Epithelial cell of esophagus (primary cell): ENCODE measurements around the gene ULBP1.
"Not testable (repeated sequence)": the region's sequence is repeated elsewhere in the genome, so short reads cannot be mapped to it uniquely, and the experiment has no call there.

Source experiments
- DNase-seq: peaks from one replicate; pipeline ENCODE4 v3.0.0; 2010; ENCODE audit warnings: low read depth
- H3K4me3 ChIP-seq: 2 replicates; pipeline ENCODE4 v1.5.1; 2011; ENCODE audit warnings: mild to moderate bottlenecking, low read length, control low read depth
- TF ChIP-seq, protein P1 (sequence below): IDR thresholded peaks from 2 replicates; pipeline ENCODE4 v1.5.1; 2011; ENCODE audit warnings: low read depth, mild to moderate bottlenecking, low read length, control low read depth, inconsistent platforms; ENCODE audit not compliant: insufficient read depth; ENCODE audit errors: missing control alignments

The ULBP1 gene

DNA sequence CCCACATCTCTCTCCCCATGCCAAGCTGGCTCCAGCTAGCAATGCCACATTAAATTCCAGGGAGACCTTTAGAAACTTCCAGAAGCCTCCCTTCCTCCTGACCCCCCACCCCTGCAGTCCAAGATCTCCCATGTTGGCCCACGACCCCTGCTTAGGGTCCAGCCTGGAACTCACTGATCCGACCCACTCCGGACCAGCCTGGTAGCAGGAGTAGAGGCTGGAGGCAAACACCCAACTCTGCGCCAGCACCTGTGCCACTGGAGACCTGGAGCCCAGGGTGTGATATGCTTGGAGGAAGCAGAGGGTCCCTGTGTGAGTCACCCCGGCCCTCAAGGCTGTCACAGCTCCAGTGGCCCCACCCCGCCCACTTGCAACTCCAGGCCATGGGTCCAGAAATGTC is 3.3 kb upstream of the ULBP1 start:
- DNase-seq = no peak
- TF ChIP-seq, protein P1, sequence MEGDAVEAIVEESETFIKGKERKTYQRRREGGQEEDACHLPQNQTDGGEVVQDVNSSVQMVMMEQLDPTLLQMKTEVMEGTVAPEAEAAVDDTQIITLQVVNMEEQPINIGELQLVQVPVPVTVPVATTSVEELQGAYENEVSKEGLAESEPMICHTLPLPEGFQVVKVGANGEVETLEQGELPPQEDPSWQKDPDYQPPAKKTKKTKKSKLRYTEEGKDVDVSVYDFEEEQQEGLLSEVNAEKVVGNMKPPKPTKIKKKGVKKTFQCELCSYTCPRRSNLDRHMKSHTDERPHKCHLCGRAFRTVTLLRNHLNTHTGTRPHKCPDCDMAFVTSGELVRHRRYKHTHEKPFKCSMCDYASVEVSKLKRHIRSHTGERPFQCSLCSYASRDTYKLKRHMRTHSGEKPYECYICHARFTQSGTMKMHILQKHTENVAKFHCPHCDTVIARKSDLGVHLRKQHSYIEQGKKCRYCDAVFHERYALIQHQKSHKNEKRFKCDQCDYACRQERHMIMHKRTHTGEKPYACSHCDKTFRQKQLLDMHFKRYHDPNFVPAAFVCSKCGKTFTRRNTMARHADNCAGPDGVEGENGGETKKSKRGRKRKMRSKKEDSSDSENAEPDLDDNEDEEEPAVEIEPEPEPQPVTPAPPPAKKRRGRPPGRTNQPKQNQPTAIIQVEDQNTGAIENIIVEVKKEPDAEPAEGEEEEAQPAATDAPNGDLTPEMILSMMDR = no peak
- H3K4me3 ChIP-seq = no peak overlapping the region

DNA sequence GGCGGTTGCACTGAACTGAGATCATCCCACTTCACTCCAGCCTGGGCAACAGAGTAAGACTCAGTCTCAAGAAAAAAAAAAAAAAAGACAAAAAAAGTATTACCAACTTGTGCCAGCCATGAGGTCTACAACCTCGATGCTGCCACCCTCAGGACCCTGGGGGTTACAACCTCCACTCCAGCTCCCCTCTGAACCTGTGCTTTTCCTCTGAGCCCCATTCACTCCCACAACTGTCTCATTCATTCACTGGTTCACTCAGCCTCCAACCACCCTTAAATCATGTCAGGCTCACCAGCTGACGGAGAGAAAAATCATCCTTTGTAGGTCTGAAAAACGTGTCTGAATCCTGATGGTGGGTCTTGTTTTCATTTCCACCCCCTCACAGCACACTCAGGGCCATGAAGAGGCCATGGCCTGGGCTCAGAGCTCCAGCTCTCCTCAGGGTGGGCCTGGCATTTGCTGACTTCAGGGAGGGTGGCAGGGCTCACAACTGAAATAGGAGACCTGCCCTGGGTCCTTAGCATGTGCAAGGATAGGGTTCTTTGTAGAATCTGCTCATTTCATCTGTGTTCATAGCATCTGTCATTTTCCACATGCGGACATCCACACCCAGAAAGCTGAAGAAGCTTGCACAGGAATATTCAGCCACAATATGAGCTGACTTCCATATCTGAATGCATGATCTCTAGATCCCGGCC is 1.9 kb upstream of the ULBP1 start:
- TF ChIP-seq, protein P1 = no peak
- no peak overlapping the region for H3K4me3 ChIP-seq
- DNase-seq = peak; percentile 30

DNA sequence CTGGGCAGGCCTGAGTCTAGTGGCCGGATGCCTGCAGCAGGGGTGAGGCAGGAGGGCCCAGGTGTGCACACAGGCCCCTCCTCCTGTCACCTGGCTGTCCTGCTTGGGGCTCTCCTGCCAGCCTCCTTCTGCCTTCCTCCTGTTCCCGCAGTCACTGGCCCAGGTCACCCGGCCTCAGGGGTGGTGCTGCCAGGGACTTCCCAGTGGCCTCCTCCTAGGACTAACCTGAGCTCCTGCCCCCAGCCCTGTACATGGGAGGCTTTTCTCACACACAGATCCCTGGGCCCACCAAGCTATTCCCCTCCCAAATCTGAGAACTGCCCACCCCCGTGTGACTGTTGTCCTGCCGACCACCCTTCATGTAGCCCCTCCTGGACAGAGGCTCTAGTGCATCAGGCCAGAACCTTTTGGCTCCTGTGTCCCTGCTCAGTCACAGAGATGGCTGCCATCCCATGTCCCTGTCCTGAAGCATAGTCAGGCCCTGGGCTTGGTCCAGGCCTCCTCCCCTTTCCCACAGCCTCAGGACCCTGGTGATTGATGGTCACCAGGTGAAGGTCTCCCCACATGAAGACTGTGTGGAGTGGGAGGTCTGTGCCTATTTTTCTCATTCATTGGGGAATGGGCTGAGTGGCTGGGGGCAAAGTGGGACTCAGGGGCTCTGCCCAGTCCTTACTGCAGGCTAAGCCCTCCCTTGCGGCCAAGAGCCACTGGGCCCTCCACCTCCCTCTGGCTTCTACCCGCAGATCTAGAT is 1.1 kb upstream of the ULBP1 start:
- TF ChIP-seq, protein P1 = no peak
- DNase-seq = no peak
- H3K4me3 ChIP-seq = no peak overlapping the region

DNA sequence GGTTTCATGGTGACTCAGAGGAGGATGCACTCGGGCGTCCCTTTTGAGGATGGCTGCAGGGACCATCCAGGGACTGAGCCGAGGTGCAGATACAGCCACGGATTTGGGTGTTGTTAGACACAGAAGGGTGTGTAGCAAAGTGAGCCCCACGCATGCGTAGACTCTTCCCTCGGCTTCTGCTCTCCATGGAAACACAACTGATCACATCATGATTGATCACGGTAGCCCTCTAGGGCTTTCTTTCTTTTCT is 606 bp upstream of the ULBP1 start:
- TF ChIP-seq, protein P1 = no peak
- peak; percentile 37 for DNase-seq
- peak overlapping the region; percentile 53 for H3K4me3 ChIP-seq

DNA sequence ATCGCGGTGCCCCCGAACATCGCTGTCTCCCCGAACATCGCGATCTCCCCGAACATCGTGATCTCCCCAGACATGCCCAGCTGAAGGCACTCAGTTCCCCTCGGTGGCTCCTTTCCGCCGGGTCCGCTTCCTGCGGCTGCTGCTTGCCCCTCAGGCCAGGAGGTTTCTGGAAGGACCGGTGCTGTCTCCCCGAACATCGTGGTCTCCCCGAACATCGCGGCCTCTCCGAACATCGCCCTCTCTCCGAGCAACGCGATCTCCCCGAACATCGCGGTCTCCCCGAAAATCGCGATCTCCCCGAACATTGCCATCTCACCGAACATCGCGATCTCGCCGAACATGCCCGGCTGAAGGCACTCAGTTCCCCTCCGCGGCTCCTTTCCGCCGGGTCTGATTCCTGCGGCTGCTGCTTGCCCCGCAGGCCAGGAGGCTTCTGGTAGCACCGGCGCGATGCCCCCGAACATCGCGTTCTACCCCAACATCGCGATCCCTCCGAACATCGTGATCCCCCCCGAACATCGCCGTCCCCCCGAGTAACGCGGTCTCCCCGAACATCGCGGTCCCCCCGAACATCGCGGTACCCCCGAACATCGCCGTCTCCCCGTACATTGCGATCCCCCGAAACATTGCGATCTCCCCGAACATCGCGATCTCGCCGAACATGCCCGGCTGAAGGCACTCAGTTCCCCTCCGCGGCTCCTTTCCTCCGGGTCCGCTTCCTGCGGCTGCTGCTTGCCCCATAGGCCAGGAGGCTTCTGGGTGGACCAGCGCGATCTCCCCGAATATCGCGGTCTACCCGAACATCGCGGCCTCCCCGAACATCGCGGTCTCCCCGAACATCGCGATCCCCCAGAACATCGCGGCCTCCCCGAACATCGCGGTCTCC is 808 bp downstream of the ULBP1 start:
- peak overlapping the region; percentile 53 for H3K4me3 ChIP-seq
- TF ChIP-seq, protein P1 = no peak
- peak; percentile 25 for DNase-seq

DNA sequence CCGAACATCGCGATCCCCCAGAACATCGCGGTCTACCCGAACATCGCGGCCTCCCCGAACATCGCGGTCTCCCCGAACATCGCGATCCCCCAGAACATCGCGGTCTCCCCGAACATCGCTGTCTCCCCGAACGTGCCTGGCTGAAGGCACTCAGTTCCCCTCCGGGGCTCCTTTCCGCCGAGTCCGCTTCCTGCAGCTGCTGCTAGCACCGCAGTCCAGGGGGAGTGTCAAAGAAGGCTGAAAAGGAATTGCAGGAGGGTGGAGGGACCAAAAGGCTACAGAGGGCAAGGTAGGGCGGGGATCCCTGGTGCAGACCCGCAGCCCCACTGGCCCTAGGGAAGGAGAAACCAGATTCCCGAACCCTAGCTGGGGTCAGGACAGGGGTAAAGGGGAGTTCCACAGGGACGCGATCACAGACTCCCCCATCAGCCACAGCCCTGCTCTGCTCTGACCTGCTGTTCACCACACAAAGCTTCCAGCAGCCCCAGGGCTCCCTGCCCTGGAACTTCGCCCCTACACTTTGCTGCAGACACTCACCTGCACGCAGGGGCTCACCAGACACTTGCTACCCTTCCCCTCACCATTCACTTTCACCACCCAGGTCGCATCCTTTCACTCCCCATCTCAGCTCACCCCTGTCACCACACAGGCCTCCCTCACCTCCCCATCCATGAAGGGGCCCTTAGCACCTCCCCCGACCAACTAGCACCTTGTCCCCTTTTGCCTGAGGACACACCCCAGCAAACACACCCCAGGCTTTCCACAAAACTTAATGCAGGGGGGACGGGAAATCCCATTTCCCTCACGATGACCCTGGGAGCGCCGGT is 1.7 kb downstream of the ULBP1 start:
- DNase-seq = peak; percentile 20
- H3K4me3 ChIP-seq = peak overlapping the region; percentile 53
- TF ChIP-seq, protein P1 = no peak

DNA sequence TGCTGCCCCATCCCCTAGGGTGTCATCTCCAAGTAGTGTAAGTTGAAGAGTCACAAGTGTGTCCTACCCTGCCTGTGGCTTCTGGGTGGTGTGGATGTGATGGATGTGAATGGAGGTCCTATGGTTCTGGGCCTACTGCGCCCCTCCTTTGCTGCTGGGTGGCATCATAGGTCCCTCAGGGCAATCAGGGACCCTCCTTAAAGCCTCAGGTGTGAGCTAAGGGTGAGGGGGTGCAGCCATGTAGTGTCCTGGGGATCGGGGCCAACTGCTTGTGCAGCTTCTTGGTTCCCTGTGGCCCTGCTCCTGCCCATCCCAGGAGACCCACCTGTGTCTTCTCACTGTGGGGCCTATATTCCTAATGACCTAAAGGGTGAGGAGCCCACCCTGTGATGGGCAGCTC is 2.6 kb downstream of the ULBP1 start:
- not testable (repeated sequence) for DNase-seq, H3K4me3 ChIP-seq
